NT2/D1 (cell line): Measurements from ENCODE around the gene MAX.

Experiments used
- YY1 ChIP-seq: IDR thresholded peaks from 2 replicates; pipeline ENCODE4 v1.6.1; 2011; ENCODE audit not compliant: insufficient read length, insufficient read depth
- ZNF274 ChIP-seq: IDR thresholded peaks from 2 replicates; pipeline ENCODE4 v1.6.1; 2011; ENCODE audit warnings: mild to moderate bottlenecking, low read depth, low read length

- TF ChIP-seq YY1 (no peak), ZNF274 (no peak)
Measured at GRCh38 chr14:65092349-65092748, 10.0 kb downstream of the MAX start.
